HUES64 (cell line): ENCODE results near the gene UCK2.

Source experiments
- H3K27ac ChIP-seq: 2 replicates; pipeline ENCODE4 v1.7.0; 2013; ENCODE audit warnings: low read depth, low read length, inconsistent platforms
- H3K27me3 ChIP-seq: 2 replicates; pipeline ENCODE4 v1.6.1; 2013; ENCODE audit warnings: mild to moderate bottlenecking, low read length; ENCODE audit not compliant: insufficient read depth
- H3K36me3 ChIP-seq: 2 replicates; pipeline ENCODE4 v1.6.1; 2013; ENCODE audit warnings: mild to moderate bottlenecking, low read length; ENCODE audit not compliant: insufficient read depth
- H3K4me1 ChIP-seq: 2 replicates; pipeline ENCODE4 v1.6.1; 2013; ENCODE audit warnings: mild to moderate bottlenecking, low read length, moderate library complexity; ENCODE audit not compliant: insufficient read depth
- H3K4me3 ChIP-seq: 2 replicates; pipeline ENCODE4 v1.5.1; 2013; ENCODE audit warnings: mild to moderate bottlenecking, low read length, moderate library complexity
- H3K9ac ChIP-seq: 2 replicates; pipeline ENCODE4 v1.6.1; 2013; ENCODE audit warnings: mild to moderate bottlenecking, low read depth, low read length
- H3K9me3 ChIP-seq: 2 replicates; pipeline ENCODE4 v1.6.1; 2013; ENCODE audit warnings: low read depth, low read length; ENCODE audit not compliant: insufficient read depth
- WGBS: fragments of 150-250, 120-280 bp; methylation state at CpG from one replicate; pipeline ENCODE4 v1.1.7; 2013; ENCODE audit warnings: missing lambda C conversion rate; 5-methylcytosine and 5-hydroxymethylcytosine counted together

UCK2 gene

GRCh38 chr1:165816826-165817497 lies 10.5 kb upstream of the UCK2 start:
- Histone ChIP-seq H3K36me3 (no peaks in the 10 kb centered on the region), H3K27ac (no peak overlapping the region), H3K27me3 (no peaks in the 10 kb centered on the region), H3K4me3 (no peak overlapping the region), H3K9ac (no peak overlapping the region), H3K9me3 (no peaks in the 10 kb centered on the region), H3K4me1 (no peaks in the 10 kb centered on the region)
- WGBS, result 91% methylated on average over 13 of the region's 13 CpGs

DNA sequence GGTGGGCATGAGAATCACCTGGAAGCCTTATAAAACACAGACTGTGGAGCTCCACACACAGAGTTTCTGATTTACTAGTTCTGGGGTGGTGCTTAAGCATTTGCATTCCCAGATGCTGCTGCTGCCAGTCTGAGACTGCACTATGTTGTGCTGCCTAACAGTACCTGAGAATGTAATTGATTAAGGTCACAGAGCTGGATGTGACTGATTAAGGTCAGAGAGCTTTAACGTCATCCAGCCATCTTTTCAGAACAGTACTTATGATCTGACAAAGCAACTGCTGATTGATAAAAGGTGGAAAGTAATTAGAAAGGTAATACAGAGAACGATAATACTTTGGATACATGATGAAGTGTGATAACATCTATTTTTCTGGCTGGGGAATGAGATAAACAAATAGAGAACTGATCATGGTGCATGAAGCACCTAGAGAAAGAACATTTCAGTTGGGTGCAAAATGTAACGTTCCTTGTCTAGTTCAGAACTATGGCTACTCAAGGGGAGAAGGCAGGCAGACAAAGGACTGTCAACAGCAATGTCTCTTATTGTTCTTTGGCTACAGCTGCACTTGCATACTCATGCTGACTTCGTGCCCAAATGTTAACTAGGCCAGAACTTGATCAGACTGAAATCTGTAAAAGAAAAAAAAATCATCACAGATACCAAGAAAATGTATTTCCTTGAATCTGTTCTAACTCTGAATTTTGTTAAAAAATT lies 3.7 kb upstream of the UCK2 start:
- Histone ChIP-seq H3K9me3 (no peaks in the 10 kb centered on the region), H3K4me1 (peaks cover 10% of the 10 kb centered on the region), H3K27ac (no peak overlapping the region), H3K9ac (no peak overlapping the region), H3K27me3 (no peaks in the 10 kb centered on the region), H3K4me3 (no peak overlapping the region), H3K36me3 (no peaks in the 10 kb centered on the region)
- 72% methylated on average over 4 of the region's 4 CpGs for WGBS

DNA sequence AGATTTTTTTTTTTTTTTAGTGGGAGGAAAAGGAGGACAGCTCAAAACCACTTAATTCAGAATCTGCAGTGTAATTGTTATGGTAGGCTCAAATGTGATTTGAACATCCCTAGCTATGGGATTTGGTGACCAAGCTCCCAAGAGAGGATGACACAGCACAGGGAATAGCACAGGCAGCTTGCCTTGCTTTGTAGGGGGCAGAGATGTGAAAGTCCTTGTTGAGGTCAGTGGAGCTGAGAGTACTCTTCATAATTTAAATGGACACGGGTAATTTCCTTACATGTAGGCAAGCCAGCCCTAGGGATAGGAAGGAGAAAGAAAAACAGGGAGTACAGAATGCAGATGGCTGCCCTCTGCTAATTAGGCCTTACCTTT lies 3.2 kb upstream of the UCK2 start:
- H3K4me1 ChIP-seq, result peaks cover 10% of the 10 kb centered on the region
- no peaks in the 10 kb centered on the region for H3K9me3 ChIP-seq
- no peaks in the 10 kb centered on the region for H3K27me3 ChIP-seq
- no peak overlapping the region for H3K9ac ChIP-seq
- WGBS, result 53% methylated on average over 1 of the region's 1 CpG
- no peaks in the 10 kb centered on the region for H3K36me3 ChIP-seq
- H3K4me3 ChIP-seq, result no peak overlapping the region
- no peak overlapping the region for H3K27ac ChIP-seq

GRCh38 chr1:165826565-165827267 lies 698 bp upstream of the UCK2 start:
- WGBS, result 33% methylated on average over 10 of the region's 10 CpGs

DNA sequence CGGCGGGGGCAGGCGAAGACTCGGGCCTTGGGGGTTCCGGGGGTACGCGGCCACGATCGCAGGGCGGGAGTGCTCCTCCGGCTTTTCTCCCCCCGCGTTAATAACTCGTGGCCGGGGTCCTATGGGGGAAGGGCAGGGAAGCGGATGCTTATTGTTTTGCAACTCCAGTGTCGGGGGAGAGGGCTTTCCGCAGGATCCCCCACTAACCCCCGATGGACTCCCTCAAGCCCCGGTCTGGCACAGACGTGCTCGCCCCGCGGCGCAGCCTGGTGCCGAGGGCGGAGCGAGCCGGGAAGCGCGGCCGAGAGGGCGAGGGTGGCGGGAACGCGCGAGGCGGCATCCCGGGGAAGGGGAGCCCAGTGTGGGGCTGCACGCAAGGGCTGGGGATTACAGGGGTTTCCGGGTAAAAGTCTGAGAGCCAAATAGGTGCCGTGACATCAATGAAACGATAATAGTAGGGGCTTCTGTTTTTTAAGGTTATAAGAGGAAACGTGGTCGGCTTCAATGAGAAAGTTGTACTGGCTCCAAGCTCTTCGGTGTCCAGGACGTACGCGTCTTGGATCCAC lies 772 bp downstream of the UCK2 start:
- Histone ChIP-seq H3K27me3 (no peaks in the 10 kb centered on the region), H3K9me3 (no peaks in the 10 kb centered on the region), H3K9ac (peak overlapping the region; percentile 95), H3K4me1 (peaks cover 23% of the 10 kb centered on the region), H3K36me3 (no peaks in the 10 kb centered on the region), H3K4me3 (peak overlapping the region; percentile 86), H3K27ac (peak overlapping the region; percentile 93)
- under 1% methylated on average over 47 of the region's 49 CpGs for WGBS

More at GRCh38 chr1:165826565-165827267, 698 bp upstream of the UCK2 start:
- H3K27me3 ChIP-seq, result no peaks in the 10 kb centered on the region
- H3K9me3 ChIP-seq, result no peaks in the 10 kb centered on the region
- no peaks in the 10 kb centered on the region for H3K36me3 ChIP-seq
- H3K27ac ChIP-seq, result no peak overlapping the region
- no peak overlapping the region; the same call in 1 of the 2 replicates for H3K9ac ChIP-seq
- peaks cover 16% of the 10 kb centered on the region for H3K4me1 ChIP-seq
- H3K4me3 ChIP-seq, result peak overlapping the region; percentile 86

GRCh38 chr1:165828669-165829329 lies 1.4 kb downstream of the UCK2 start:
- no peaks in the 10 kb centered on the region for H3K9me3 ChIP-seq
- peaks cover 25% of the 10 kb centered on the region for H3K4me1 ChIP-seq
- peak overlapping the region; percentile 93 for H3K27ac ChIP-seq
- H3K9ac ChIP-seq, result peak overlapping the region; percentile 95
- H3K27me3 ChIP-seq, result no peaks in the 10 kb centered on the region
- no peaks in the 10 kb centered on the region for H3K36me3 ChIP-seq
- peak overlapping the region; percentile 86 for H3K4me3 ChIP-seq
- WGBS, result under 1% methylated on average over 19 of the region's 19 CpGs

DNA sequence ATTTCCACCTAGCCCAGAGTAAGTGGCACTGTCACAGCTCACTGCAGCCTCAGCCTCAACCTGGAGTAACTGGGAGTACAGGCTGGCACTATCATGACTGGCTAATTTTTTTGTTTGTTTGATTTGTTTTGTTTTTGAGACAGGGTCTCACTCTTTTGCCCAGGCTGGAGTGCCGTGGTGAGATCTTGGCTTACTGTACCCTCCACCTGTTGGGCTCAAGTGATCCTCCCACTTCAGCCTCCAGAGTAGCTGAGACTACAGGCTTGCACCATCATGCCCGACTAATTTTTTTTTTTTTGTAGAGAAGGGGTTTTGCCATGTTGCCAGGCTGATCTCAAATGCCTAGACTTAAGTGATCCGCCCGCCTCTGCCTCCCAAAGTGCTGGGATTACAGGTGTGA lies 2.5 kb downstream of the UCK2 start:
- no peaks in the 10 kb centered on the region for H3K36me3 ChIP-seq
- H3K27ac ChIP-seq, result no peak overlapping the region
- H3K9me3 ChIP-seq, result no peaks in the 10 kb centered on the region
- H3K4me3 ChIP-seq, result peak overlapping the region; percentile 86
- WGBS, result 95% methylated on average over 4 of the region's 4 CpGs
- H3K27me3 ChIP-seq, result no peaks in the 10 kb centered on the region
- peak overlapping the region; percentile 95; the same call in 1 of the 2 replicates for H3K9ac ChIP-seq
- H3K4me1 ChIP-seq, result peaks cover 22% of the 10 kb centered on the region

- Histone ChIP-seq H3K4me1 (peaks cover 26% of the 10 kb centered on the region), H3K9me3 (no peaks in the 10 kb centered on the region), H3K4me3 (no peak overlapping the region), H3K27me3 (no peaks in the 10 kb centered on the region), H3K36me3 (no peaks in the 10 kb centered on the region), H3K9ac (no peak overlapping the region), H3K27ac (no peak overlapping the region)
- over 99% methylated on average over 3 of the region's 3 CpGs for WGBS
Measured at GRCh38 chr1:165831146-165831545, 3.7 kb downstream of the UCK2 start.

- peaks cover 37% of the 10 kb centered on the region for H3K4me1 ChIP-seq
- no peaks in the 10 kb centered on the region for H3K9me3 ChIP-seq
- H3K9ac ChIP-seq, result no peak overlapping the region
- no peaks in the 10 kb centered on the region; the same call in 1 of the 2 replicates for H3K36me3 ChIP-seq
- H3K27ac ChIP-seq, result no peak overlapping the region
- H3K27me3 ChIP-seq, result no peaks in the 10 kb centered on the region
- no peak overlapping the region for H3K4me3 ChIP-seq
- 80% methylated on average over 9 of the region's 9 CpGs for WGBS
Measured at GRCh38 chr1:165832902-165833301, 5.5 kb downstream of the UCK2 start.

GRCh38 chr1:165833358-165833757 lies 5.9 kb downstream of the UCK2 start:
- Histone ChIP-seq H3K27ac (no peak overlapping the region), H3K4me1 (peaks cover 40% of the 10 kb centered on the region)
- 58% methylated on average over 2 of the region's 2 CpGs for whole genome bisulfite sequencing

More at GRCh38 chr1:165833358-165833757, 5.9 kb downstream of the UCK2 start:
- H3K9me3 ChIP-seq, result no peaks in the 10 kb centered on the region
- no peaks in the 10 kb centered on the region for H3K27me3 ChIP-seq
- H3K9ac ChIP-seq, result no peak overlapping the region
- H3K4me3 ChIP-seq, result no peak overlapping the region
- no peaks in the 10 kb centered on the region; the same call in 1 of the 2 replicates for H3K36me3 ChIP-seq
